HepG2 (cell line): ENCODE results near the gene ADCYAP1. TPM values are rescaled to one million over a fixed set of nuclear protein-coding genes. Genes with fewer than 3 reads are reported as not detected.

Experiments used
- AKAP8 ChIP-seq: sonication (generic); formaldehyde crosslinking; IDR thresholded peaks from 2 replicates; pipeline ENCODE4 v1.5.1; 2020; ENCODE audit warnings: mild to moderate bottlenecking, missing genetic modification reagents
- ARID3A ChIP-seq: IDR thresholded peaks from 2 replicates; pipeline ENCODE4 v1.6.1; 2012; ENCODE audit warnings: low read depth, low read length, improper control_type of control experiment
- CAMTA2 ChIP-seq: sonication (generic); formaldehyde crosslinking; IDR thresholded peaks from 2 replicates; pipeline ENCODE4 v1.4.0; 2020; ENCODE audit warnings: mild to moderate bottlenecking, missing genetic modification reagents, borderline replicate concordance
- CBX5 ChIP-seq: sonication (generic); formaldehyde crosslinking; IDR thresholded peaks from 2 replicates; pipeline ENCODE4 v1.4.0; 2020; ENCODE audit warnings: missing genetic modification reagents, borderline replicate concordance
- CERS6 ChIP-seq: sonication (generic); formaldehyde crosslinking; IDR thresholded peaks from 2 replicates; pipeline ENCODE4 v1.5.0; 2020; ENCODE audit warnings: missing genetic modification reagents
- ELF3 ChIP-seq: IDR thresholded peaks from 2 replicates; pipeline ENCODE4 v1.6.1; 2016; ENCODE audit warnings: missing genetic modification reagents, missing compliant biosample characterization
- ERF ChIP-seq: IDR thresholded peaks from 2 replicates; pipeline ENCODE4 v1.6.1; 2018; ENCODE audit warnings: missing biosample characterization, missing genetic modification reagents
- GMEB2 ChIP-seq: IDR thresholded peaks from 2 replicates; pipeline ENCODE4 v1.6.1; 2016; ENCODE audit warnings: missing biosample characterization, missing genetic modification reagents, low read depth
- HOXA9 ChIP-seq: sonication (generic); formaldehyde crosslinking; IDR thresholded peaks from 2 replicates; pipeline ENCODE4 v1.8.1; 2022; ENCODE audit warnings: missing genetic modification reagents, mild to moderate bottlenecking, moderate library complexity, borderline replicate concordance
- KDM2A ChIP-seq: sonication (generic); formaldehyde crosslinking; IDR thresholded peaks from 2 replicates; pipeline ENCODE4 v1.4.0; 2020; ENCODE audit warnings: low read depth, missing genetic modification reagents, borderline replicate concordance
- KLF13 ChIP-seq: sonication (generic); formaldehyde crosslinking; IDR thresholded peaks from 2 replicates; pipeline ENCODE4 v1.4.0; 2020; ENCODE audit warnings: mild to moderate bottlenecking, missing genetic modification reagents
- KLF16 ChIP-seq, 2 experiments: sonication (generic) in 1 of 2; formaldehyde crosslinking in 1 of 2; IDR thresholded peaks; 2 replicates each; pipeline versions ENCODE4 v1.6.1 to v1.8.0; 2016 to 2023; ENCODE audit warnings: missing genetic modification reagents in 2 of 2, missing compliant biosample characterization in 1 of 2
- ONECUT2 ChIP-seq: sonication (generic); formaldehyde crosslinking; IDR thresholded peaks from 2 replicates; pipeline ENCODE4 v1.4.0; 2020; ENCODE audit warnings: missing genetic modification reagents
- RAD21 ChIP-seq: fragments of 450-650 bp; formaldehyde crosslinking; IDR thresholded peaks from 2 replicates; pipeline ENCODE4 v1.5.0; 2020; ENCODE audit warnings: mild to moderate bottlenecking
- SALL1 ChIP-seq: sonication (generic); formaldehyde crosslinking; IDR thresholded peaks from 2 replicates; pipeline ENCODE4 v1.8.0; 2022; ENCODE audit warnings: mild to moderate bottlenecking, missing genetic modification reagents
- SKI ChIP-seq: fragments of 450-650 bp; IDR thresholded peaks from one replicate; pipeline ENCODE4 v1.6.1; 2018; ENCODE audit warnings: mild to moderate bottlenecking; ENCODE audit not compliant: partially characterized antibody
- SMAD3 ChIP-seq: sonication (generic); formaldehyde crosslinking; IDR thresholded peaks from 2 replicates; pipeline ENCODE4 v1.4.0; 2020; ENCODE audit warnings: missing genetic modification reagents
- SMC3 ChIP-seq: IDR thresholded peaks from 2 replicates; pipeline ENCODE4 v1.6.1; 2011; ENCODE audit warnings: low read length, improper control_type of control experiment
- SMYD3 ChIP-seq: sonication (generic); formaldehyde crosslinking; IDR thresholded peaks from 2 replicates; pipeline ENCODE4 v1.8.1; 2023; ENCODE audit warnings: mild to moderate bottlenecking, missing genetic modification reagents
- TEAD3 ChIP-seq: optimal IDR thresholded peaks from 2 replicates; pipeline ENCODE3; 2016; ENCODE audit warnings: borderline replicate concordance
- XRCC5 ChIP-seq: fragments of 200-400 bp; formaldehyde crosslinking; optimal IDR thresholded peaks from 2 replicates; pipeline ENCODE3; 2017; ENCODE audit warnings: mild to moderate bottlenecking, low read length
- YY1 ChIP-seq: IDR thresholded peaks from 2 replicates; pipeline ENCODE4 v1.6.1; 2011; ENCODE audit warnings: low read length, low read depth, moderate library complexity, mild to moderate bottlenecking; ENCODE audit not compliant: insufficient read depth, insufficient replicate concordance
- ZFP91 ChIP-seq: sonication (generic); formaldehyde crosslinking; IDR thresholded peaks from 2 replicates; pipeline ENCODE4 v1.9.0; 2022; ENCODE audit warnings: missing genetic modification reagents, mild to moderate bottlenecking, borderline replicate concordance
- ZFYVE20 ChIP-seq: sonication (generic); formaldehyde crosslinking; IDR thresholded peaks from 2 replicates; pipeline ENCODE4 v1.8.0; 2023; ENCODE audit warnings: low read depth, mild to moderate bottlenecking, moderate library complexity, missing genetic modification reagents, borderline replicate concordance
- ZNF292 ChIP-seq: sonication (generic); formaldehyde crosslinking; IDR thresholded peaks from 2 replicates; pipeline ENCODE4 v1.8.1; 2022; ENCODE audit warnings: mild to moderate bottlenecking, low read depth, missing genetic modification reagents, borderline replicate concordance
- polyA plus RNA-seq, 8 experiments: library from polyadenylated mRNA; depleted of rRNA in 3 of 8; stranded (reverse) in 7 of 8; unstranded in 1 of 8; fragments of >200 nt; fragmentation: Illumina TruSeq in 4 of 8; extraction: Trizol in 4 of 8; gene quantifications; 2 replicates each; pipeline versions ENCODE4 v1.2.1 to v1.2.3, GENCODE V29; 2011 to 2016; ENCODE audit warnings: low read depth in 4 of 8, missing spikeins in 1 of 8, mixed read lengths in 1 of 8; ENCODE audit not compliant: insufficient read depth in 1 of 8
- total RNA-seq, 5 experiments: library from RNA; depleted of rRNA; stranded (reverse); fragments of >200 nt; fragmentation: Illumina TruSeq; extraction: Trizol; gene quantifications; 2 replicates each; pipeline ENCODE4 v1.2.3, GENCODE V29; 2016; ENCODE audit warnings: low read depth in 1 of 5

Gene ADCYAP1
- total and polyA plus RNA-seq, 2 of the 13 experiments (the other 11 are each of a cell fraction or from before 2014, with no cell fraction given): not detected

- TF ChIP-seq KLF16 (CRISPR knock-in tag; IDR thresholded peaks at IDR 0.05) (0 out of 4 replicates have a peak, but pooled peaks of 1 of the 2 experiments have one; percentile 33), SMYD3 (CRISPR knock-in tag) (no peak), AKAP8 (CRISPR knock-in tag) (no peak), CAMTA2 (CRISPR knock-in tag) (no peak), ZFYVE20 (CRISPR knock-in tag) (no peak), TEAD3 (CRISPR knock-in tag) (peak; percentile 17), KDM2A (CRISPR knock-in tag) (peak; percentile 80; the same call in 1 of the 2 replicates), ARID3A (0 out of 2 replicates have a peak, but pooled peaks have one; percentile 29), CERS6 (CRISPR knock-in tag) (no peak), KLF13 (CRISPR knock-in tag) (no peak), SMC3 (peak; percentile 97), ELF3 (CRISPR knock-in tag) (0 out of 2 replicates have a peak, but pooled peaks have one; percentile 16), ZFP91 (CRISPR knock-in tag) (peak; percentile 25; the same call in 1 of the 2 replicates), CBX5 (CRISPR knock-in tag) (0 out of 2 replicates have a peak, but pooled peaks have one; percentile 24), SKI (no peak), ZNF292 (CRISPR knock-in tag) (no peak), RAD21 (CRISPR knock-in tag) (peak; percentile 97), YY1 (peak; percentile 51), GMEB2 (CRISPR knock-in tag) (no peak), HOXA9 (CRISPR knock-in tag) (no peak), XRCC5 (peak; percentile 81), SMAD3 (CRISPR knock-in tag) (0 out of 2 replicates have a peak, but pooled peaks have one; percentile 34), SALL1 (CRISPR knock-in tag) (peak; percentile 55), ONECUT2 (CRISPR knock-in tag) (no peak), ERF (CRISPR knock-in tag) (0 out of 2 replicates have a peak, but pooled peaks have one; percentile 42)
Observed at GRCh38 chr18:864872-865273, 39.8 kb upstream of the ADCYAP1 start (continued).
